Left hindlimb (tissue), 1 donor: ENCODE measurements around the gene SARS2.
"Not testable (repeated sequence)": the region's sequence is repeated elsewhere in the genome, so short reads cannot be mapped to it uniquely, and the experiment has no call there.

Experiments
- DNase-seq: peaks from one replicate; pipeline ENCODE4 v3.0.0-alpha.2; 2018

SARS2 gene

GRCh38 chr19:38946229-38947010 lies 15.9 kb upstream of the SARS2 start:
- DNase-seq = no peak

- no peak for DNase-seq
Measured at GRCh38 chr19:38945562-38946228, 15.1 kb upstream of the SARS2 start.

GRCh38 chr19:38944981-38945506 lies 14.5 kb upstream of the SARS2 start:
- DNase-seq = no peak

GRCh38 chr19:38942471-38943181 lies 12.1 kb upstream of the SARS2 start:
- DNase-seq = no peak

- no peak for DNase-seq
Measured at GRCh38 chr19:38941979-38942378, 11.4 kb upstream of the SARS2 start.

- DNase-seq = not testable (repeated sequence)
Measured at GRCh38 chr19:38941466-38941865, 10.9 kb upstream of the SARS2 start.

- DNase-seq = no peak
Measured at GRCh38 chr19:38939957-38940356, 9.4 kb upstream of the SARS2 start.

GRCh38 chr19:38933544-38933943 lies 3.0 kb upstream of the SARS2 start:
- DNase-seq = no peak

- no peak for DNase-seq
Measured at GRCh38 chr19:38932425-38933179, 2.0 kb upstream of the SARS2 start.

GRCh38 chr19:38931521-38931793 lies 894 bp upstream of the SARS2 start:
- DNase-seq = no peak

GRCh38 chr19:38930776-38931520 lies 385 bp upstream of the SARS2 start, which contains the start of gene MRPS12:
Gene MRPS12, plus strand, starts transcription at chr19:38930944. Its CDS starts 351 bp downstream, at chr19:38931295.
- peak; percentile 98 for DNase-seq

GRCh38 chr19:38928391-38929001 lies 2.1 kb downstream of the SARS2 start:
- no peak for DNase-seq

GRCh38 chr19:38924388-38924787 lies 6.2 kb downstream of the SARS2 start:
- no peak for DNase-seq

GRCh38 chr19:38922482-38922881 lies 8.1 kb downstream of the SARS2 start:
- no peak for DNase-seq

- no peak for DNase-seq
Measured at GRCh38 chr19:38921420-38922274, 8.9 kb downstream of the SARS2 start.

GRCh38 chr19:38920602-38921419 lies 9.8 kb downstream of the SARS2 start:
- DNase-seq = no peak

- no peak for DNase-seq
Measured at GRCh38 chr19:38919837-38920601, 10.5 kb downstream of the SARS2 start.

- DNase-seq = no peak
Measured at GRCh38 chr19:38918526-38918925, 12.0 kb downstream of the SARS2 start.

- no peak for DNase-seq
Measured at GRCh38 chr19:38917921-38918491, 12.6 kb downstream of the SARS2 start.
